HG03108 (cell line): Measurements from ENCODE around the gene MLANA.

Experiments
- ATAC-seq: cut with Tn5 transposase; IDR thresholded peaks from one replicate; pipeline ENCODE4 v1.9.1; 2021; ENCODE audit warnings: moderate library complexity; ENCODE audit not compliant: unreplicated experiment

Gene MLANA

GRCh38 chr9:5897851-5898250, 7.2 kb downstream of the MLANA start:
- ATAC-seq = no peak

GRCh38 chr9:5899292-5899691, 8.6 kb downstream of the MLANA start:
- no peak for ATAC-seq

DNA sequence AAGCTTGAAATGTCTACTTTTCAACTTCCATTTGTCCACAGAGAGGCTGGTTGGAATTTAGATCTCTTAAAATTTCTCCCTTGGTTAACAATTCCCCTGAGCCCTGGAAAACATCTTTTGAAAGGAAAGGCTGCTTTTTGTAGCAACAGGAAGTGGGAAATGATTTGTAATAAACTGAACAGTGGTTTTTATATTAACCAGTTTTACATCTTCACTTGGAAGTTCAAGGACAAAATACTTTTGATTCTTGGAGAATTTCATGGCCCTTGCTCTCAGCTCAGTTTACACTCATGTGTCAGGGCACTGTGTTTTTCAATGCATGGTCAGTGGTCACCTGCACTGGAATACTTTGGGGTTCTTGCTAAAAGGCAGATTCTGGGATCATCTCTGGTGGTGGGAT, 9.9 kb downstream of the MLANA start:
- no peak for ATAC-seq

GRCh38 chr9:5902377-5902776, 11.7 kb downstream of the MLANA start:
- no peak for ATAC-seq

DNA sequence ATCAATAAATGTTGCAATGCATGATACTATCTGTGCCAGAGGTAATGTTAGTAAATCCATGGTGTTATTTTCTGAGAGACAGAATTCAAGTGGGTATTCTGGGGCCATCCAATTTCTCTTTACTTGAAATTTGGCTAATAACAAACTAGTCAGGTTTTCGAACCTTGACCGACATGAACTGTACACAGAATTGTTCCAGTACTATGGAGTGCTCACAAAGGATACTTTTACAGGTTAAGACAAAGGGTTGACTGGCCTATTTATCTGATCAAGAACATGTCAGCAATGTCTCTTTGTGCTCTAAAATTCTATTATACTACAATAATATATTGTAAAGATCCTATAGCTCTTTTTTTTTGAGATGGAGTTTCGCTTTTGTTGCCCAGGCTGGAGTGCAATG, 18.2 kb downstream of the MLANA start:
- ATAC-seq = no peak

GRCh38 chr9:5909976-5910375, 19.3 kb downstream of the MLANA start:
- ATAC-seq = no peak

DNA sequence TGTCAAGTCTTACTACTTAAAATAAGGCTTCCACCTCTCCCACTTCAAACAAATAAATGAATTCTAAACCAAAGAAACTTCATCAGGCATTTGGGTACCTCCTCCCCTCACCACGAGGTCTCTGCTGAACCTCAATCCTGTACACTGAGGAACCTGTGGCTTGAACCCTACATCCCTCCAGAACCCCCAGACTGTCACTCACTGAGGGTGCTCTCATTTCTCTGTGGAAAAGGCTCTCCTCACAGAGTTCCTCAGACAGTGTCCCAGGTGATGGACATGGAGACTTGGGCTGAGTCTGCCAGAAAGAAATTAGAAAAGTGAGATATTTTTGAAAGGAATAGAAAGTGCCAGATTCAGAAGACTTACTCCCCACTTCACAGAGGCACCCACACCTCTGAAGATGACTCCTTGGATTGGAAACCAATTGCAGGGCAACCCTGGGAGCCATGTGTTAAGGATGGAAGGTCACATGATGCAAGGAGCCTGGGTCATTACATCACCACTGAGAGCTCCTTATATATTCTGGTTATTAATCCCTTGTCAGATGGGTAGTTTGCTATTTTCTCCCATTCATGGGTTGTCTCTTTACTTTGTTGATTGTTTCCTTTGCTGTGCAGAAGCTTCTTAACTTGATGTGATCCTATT, 19.8 kb downstream of the MLANA start:
- no peak for ATAC-seq

DNA sequence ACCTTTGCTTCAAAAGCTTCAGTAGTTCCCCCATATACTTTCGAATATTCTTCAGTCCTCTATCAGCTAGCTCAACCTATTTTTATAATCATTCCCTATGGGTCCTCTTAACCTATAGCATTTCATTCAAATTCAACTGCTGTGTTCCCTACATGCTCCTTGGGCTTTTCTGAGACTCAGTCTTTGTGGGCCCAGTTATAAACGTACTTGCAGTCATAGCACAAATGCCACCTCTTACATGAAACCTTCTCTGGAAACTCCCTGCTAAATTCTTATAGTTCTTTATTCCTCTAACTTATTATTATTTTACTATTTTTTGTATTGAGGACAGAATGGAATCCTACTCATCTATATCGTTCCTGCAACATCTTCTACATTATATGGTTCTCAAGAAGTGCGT, 24.7 kb downstream of the MLANA start:
- no peak for ATAC-seq

DNA sequence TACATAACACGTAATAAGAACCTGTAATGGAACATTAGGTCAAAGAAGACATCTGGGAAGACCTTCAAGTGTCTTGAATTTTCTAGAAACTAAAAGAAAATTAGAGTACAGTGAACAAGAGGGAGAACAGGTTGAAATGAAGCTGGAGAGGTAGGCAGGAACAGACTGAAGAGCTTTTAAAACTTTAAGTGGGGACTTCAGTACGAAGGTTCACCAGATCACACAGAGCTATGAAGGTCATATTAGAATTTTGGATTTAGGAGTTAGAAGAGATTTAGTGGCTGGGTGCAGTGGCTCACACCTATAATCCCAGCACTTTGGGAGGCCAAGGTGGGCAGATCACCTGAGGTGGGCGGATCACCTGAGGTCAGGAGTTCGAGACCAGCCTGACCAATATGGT, 26.6 kb downstream of the MLANA start:
- ATAC-seq = no peak

DNA sequence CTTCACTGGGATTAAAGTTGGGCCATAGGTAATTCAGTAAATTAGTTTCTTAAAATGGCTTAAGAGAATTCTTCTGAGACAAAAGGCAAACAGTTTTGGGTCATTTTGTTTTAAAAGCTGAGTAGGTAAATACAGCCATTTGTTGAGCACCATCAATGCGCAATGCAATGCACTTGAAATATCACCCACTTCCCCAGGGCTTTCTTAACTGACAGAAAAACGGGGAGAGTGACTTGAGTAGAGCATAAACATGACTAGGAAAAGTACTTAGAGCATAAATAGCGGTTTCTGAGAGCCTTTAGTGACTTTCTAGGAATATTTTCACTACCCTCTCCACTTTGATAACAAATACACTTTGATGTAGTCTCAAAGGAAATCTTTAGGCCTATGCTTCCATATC, 27.2 kb downstream of the MLANA start:
- ATAC-seq = no peak

GRCh38 chr9:5918460-5918859, 27.8 kb downstream of the MLANA start:
- ATAC-seq = no peak

DNA sequence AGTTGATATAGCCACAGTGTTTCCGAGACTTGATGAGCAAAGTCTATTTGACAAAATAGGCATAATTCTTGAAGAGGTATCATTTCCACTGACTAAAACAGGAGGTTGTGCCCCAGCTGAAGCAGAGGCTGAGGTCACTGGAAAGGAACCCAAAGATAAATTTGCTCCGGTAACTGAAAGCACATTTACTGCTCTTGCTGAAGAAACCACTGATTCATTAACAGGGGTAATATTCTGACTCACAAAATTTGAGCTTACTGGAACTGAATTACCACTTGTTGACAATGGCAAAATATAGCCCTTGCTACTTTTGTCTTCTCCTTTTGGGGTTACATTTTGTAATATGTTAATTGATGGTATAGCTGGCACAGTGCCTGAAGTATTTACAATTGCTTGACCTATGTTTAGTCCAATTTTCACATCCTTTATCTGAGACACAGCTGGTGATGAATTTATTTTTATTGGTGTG, 30.2 kb downstream of the MLANA start:
- ATAC-seq = peak; percentile 88

GRCh38 chr9:5922192-5922591, 31.5 kb downstream of the MLANA start:
- ATAC-seq = peak; percentile 39

DNA sequence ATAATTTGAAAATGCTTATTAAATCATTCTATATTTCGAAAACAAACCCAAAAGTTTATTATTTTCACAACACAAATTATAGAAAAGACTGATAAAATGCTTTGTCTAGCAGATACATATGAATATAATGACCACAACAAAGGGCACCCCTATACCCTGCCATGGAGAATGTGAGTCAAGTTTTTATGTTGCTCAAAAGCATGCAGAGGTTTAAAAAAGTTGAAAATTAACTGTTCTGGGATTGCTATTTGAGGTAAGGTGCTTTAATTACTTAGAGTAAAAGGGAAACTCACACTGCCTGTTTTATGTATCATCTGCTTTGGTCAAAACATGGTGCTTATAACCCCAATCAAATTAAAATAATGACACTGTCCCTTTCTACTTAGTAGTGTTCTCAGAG, 41.0 kb downstream of the MLANA start:
- no peak for ATAC-seq

DNA sequence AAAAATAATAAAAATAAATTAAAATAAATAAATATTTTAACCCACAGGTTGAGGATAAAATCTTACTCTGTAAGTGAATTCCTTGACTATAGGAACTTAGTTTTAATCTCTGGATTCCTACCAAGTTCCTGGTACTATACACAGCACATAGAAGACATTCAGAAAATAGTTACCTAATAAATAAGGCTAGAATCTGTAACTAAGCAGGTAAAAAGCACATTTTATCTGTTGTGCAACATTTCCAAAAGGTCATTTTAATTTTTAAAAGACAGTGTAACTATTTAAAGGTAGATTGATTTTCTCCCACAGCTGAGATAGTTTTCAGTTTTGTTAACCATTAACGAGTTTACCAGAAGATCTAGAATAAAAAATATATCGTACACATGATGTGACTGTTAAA, 47.8 kb downstream of the MLANA start:
- ATAC-seq = no peak

GRCh38 chr9:5939530-5939929, 48.8 kb downstream of the MLANA start:
- no peak for ATAC-seq

GRCh38 chr9:5941214-5941613, 50.5 kb downstream of the MLANA start:
- ATAC-seq = no peak

DNA sequence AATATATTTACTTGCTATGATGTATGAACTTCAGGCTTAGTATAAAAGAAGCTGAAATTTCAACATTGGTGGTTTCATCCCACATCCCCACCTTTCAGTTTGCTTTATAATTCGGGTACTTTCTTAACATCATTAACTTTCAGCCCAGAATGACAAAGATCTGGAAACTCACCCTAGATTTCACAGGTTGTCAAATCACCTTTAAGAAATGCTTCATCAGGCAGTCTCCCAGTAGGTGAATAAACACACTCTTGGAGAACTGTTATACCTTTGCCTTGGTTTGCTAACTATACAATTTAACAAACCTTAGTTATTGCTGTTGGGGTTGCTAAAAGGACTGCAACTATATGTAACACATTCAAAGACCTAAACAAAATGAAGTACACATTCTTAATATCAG, 54.4 kb downstream of the MLANA start:
- no peak for ATAC-seq

GRCh38 chr9:5947912-5948311, 57.2 kb downstream of the MLANA start:
- no peak for ATAC-seq

DNA sequence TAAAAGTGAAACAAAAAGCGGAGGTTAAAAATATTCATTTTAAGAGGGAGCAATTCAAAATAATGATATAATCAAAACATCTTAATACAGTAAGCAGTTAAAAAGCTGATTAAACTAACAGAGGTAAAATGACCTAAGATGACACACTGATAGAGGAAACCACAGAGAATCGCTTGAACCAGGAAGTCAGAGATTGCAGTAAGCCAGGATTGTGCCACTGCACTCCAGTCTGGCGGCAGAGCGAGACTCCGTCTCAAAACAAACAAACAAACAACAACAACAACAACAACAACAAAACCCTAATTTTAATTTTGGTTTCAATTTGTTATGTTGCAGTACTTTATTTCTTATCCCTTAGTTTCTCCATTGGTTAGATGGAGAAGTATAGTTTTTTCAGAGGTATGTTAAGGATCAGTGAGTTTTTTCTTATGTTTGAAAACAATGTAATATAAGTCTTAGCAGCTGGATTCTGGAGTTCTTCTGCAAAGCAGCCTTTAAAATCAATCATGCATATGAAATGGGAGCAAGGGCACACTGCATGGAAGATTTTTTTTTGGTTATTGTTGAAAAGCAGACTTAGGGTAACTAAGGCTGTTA, 58.5 kb downstream of the MLANA start:
- peak; percentile 63 for ATAC-seq

- no peak for ATAC-seq
Observed at GRCh38 chr9:5950261-5950660, 59.6 kb downstream of the MLANA start.

DNA sequence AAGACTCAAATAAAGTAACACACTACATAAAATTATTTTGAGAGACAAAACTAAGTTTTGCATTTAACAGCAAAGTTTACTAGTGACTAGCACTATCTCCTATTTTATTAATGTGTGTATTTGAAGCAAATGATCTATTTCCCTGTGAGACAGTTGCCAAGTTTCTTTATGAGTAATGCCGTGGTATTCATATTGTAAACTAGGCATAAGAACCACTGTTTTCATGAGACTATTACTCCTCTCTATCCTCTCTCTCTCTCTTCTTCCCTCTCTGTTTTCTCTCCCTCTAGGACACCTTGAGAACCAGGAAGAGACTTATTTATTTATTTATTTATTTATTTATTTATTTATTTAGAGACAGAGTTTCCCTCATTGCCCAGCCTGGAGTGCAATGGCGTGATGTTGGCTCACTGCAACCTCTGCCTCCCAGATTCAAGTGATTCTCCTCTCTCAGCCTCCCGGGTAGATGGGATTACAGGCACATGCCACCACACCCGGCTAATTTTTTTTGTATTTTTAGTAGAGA, 61.1 kb downstream of the MLANA start:
- ATAC-seq = no peak
